SK-N-SH (cell line): ENCODE measurements around the gene TMEM11.

ENCODE experiments used
- EP300 ChIP-seq, 2 experiments: IDR thresholded peaks; 2 replicates each; pipeline versions ENCODE4 v1.4.0 to v1.6.1; 2012; ENCODE audit warnings: borderline replicate concordance in 1 of 2, low read depth in 1 of 2, low read length in 1 of 2
- EZH2phosphoT487 ChIP-seq: fragments of 200-600 bp; sonication (generic); IDR thresholded peaks from 2 replicates; pipeline ENCODE4 v1.6.1; 2017; ENCODE audit warnings: low read depth, mixed run types, mild to moderate bottlenecking, antibody characterized with exemption, moderate library complexity, borderline replicate concordance
- RXRA ChIP-seq: IDR thresholded peaks from 2 replicates; pipeline ENCODE4 v1.4.0; 2012; ENCODE audit warnings: low read depth, mild to moderate bottlenecking, borderline replicate concordance
- TAF1 ChIP-seq: IDR thresholded peaks from 2 replicates; pipeline ENCODE4 v1.6.1; 2012; ENCODE audit warnings: low read depth, mild to moderate bottlenecking, low read length, moderate library complexity, borderline replicate concordance
- ZBTB33 ChIP-seq: IDR thresholded peaks from 2 replicates; pipeline ENCODE4 v1.4.0; 2012; ENCODE audit warnings: low read depth, borderline replicate concordance
- TF ChIP-seq, protein P1 (sequence below): IDR thresholded peaks from 2 replicates; pipeline ENCODE4 v1.4.0; 2012; ENCODE audit warnings: low read depth
- TF ChIP-seq, protein P2 (sequence below): IDR thresholded peaks from 2 replicates; pipeline ENCODE4 v1.6.1; 2012; ENCODE audit warnings: mild to moderate bottlenecking, low read depth, low read length, moderate library complexity
- TF ChIP-seq, protein P3 (sequence below): fragments of 200-600 bp; sonication (generic); IDR thresholded peaks from 2 replicates; pipeline ENCODE4 v1.6.1; 2017; ENCODE audit warnings: antibody characterized with exemption, mild to moderate bottlenecking, moderate library complexity

DNA sequence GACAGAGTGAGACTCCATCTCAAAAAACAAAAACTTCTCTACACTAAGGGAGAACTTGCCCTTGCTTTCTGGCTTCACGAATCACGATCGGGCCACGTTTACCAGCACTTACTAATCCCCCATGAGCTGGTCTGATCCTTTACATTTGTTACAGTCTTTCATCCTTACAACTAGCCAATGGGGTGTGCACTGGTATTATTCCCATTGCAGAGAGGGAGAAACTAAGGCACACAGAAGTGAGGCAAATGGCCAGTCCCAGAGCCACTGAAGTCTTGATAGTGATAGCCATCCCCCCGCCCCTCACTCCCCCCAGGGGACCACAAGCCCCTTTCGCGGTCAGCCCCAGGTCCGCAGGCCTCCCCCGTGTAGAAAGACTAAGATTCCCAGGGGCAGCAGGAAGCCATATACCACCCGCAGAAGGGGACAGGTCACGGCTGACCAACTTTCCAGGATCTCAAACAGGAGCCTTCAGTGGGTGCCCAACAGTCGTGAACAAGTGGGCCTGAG, 38.4 kb upstream of the TMEM11 start:
- TF ChIP-seq, protein P1, sequence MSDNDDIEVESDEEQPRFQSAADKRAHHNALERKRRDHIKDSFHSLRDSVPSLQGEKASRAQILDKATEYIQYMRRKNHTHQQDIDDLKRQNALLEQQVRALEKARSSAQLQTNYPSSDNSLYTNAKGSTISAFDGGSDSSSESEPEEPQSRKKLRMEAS: no peak
- TF ChIP-seq, protein P2, sequence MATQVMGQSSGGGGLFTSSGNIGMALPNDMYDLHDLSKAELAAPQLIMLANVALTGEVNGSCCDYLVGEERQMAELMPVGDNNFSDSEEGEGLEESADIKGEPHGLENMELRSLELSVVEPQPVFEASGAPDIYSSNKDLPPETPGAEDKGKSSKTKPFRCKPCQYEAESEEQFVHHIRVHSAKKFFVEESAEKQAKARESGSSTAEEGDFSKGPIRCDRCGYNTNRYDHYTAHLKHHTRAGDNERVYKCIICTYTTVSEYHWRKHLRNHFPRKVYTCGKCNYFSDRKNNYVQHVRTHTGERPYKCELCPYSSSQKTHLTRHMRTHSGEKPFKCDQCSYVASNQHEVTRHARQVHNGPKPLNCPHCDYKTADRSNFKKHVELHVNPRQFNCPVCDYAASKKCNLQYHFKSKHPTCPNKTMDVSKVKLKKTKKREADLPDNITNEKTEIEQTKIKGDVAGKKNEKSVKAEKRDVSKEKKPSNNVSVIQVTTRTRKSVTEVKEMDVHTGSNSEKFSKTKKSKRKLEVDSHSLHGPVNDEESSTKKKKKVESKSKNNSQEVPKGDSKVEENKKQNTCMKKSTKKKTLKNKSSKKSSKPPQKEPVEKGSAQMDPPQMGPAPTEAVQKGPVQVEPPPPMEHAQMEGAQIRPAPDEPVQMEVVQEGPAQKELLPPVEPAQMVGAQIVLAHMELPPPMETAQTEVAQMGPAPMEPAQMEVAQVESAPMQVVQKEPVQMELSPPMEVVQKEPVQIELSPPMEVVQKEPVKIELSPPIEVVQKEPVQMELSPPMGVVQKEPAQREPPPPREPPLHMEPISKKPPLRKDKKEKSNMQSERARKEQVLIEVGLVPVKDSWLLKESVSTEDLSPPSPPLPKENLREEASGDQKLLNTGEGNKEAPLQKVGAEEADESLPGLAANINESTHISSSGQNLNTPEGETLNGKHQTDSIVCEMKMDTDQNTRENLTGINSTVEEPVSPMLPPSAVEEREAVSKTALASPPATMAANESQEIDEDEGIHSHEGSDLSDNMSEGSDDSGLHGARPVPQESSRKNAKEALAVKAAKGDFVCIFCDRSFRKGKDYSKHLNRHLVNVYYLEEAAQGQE: no peak
- no peak for TF ChIP-seq RXRA
- TF ChIP-seq, protein P3, sequence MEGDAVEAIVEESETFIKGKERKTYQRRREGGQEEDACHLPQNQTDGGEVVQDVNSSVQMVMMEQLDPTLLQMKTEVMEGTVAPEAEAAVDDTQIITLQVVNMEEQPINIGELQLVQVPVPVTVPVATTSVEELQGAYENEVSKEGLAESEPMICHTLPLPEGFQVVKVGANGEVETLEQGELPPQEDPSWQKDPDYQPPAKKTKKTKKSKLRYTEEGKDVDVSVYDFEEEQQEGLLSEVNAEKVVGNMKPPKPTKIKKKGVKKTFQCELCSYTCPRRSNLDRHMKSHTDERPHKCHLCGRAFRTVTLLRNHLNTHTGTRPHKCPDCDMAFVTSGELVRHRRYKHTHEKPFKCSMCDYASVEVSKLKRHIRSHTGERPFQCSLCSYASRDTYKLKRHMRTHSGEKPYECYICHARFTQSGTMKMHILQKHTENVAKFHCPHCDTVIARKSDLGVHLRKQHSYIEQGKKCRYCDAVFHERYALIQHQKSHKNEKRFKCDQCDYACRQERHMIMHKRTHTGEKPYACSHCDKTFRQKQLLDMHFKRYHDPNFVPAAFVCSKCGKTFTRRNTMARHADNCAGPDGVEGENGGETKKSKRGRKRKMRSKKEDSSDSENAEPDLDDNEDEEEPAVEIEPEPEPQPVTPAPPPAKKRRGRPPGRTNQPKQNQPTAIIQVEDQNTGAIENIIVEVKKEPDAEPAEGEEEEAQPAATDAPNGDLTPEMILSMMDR: no peak
- TF ChIP-seq EZH2phosphoT487: no peak
- no peak for TF ChIP-seq ZBTB33
- TF ChIP-seq TAF1: no peak
- TF ChIP-seq EP300 (IDR thresholded peaks at IDR 0.05; ENCODE audit: borderline replicate concordance in 1 of 2, low read depth in 1 of 2, low read length in 1 of 2): no peak
